B cell (primary cell): ENCODE measurements around the gene OR3A1. TPM values are rescaled to one million over a fixed set of nuclear protein-coding genes. Genes with fewer than 3 reads are reported as not detected.

ENCODE experiments used
- ATAC-seq: fragments of 200-7000 bp; cut with Tn5 transposase; one replicate; pipeline ENCODE4 v1.10.0; 2021; ENCODE audit warnings: low read depth, mild to moderate bottlenecking, moderate number of reproducible peaks, moderate library complexity
- CTCF ChIA-PET: fragments of 350-600 bp; sonication (Branson Sonifier 250); formaldehyde crosslinking; loops from one replicate; lab custom pipeline; 2021; ENCODE audit warnings: antibody characterized with exemption, inconsistent platforms; lab: Charles Lee
- POLR2A ChIA-PET: fragments of 350-600 bp; sonication (Branson Sonifier 250); formaldehyde crosslinking; loops from one replicate; lab custom pipeline; 2021; ENCODE audit warnings: antibody characterized with exemption; lab: Charles Lee
- DNase-seq: peaks from one replicate; pipeline ENCODE4 v3.0.0; 2013
- H2AFZ ChIP-seq: 2 replicates; pipeline ENCODE4 v1.6.1; 2012; ENCODE audit warnings: mild to moderate bottlenecking, low read depth, low read length; ENCODE audit not compliant: insufficient read depth, poor library complexity, severe bottlenecking
- H3K27ac ChIP-seq, 2 donors: 1 replicate in 1 of 2; 2 replicates in 1 of 2; pipeline ENCODE4 v1.5.1; 2012 to 2013; ENCODE audit warnings: low read length in 2 of 2, mild to moderate bottlenecking in 2 of 2, moderate library complexity in 1 of 2
- H3K27me3 ChIP-seq, 4 experiments: fragments of 200-600 bp in 1 of 4; sonication (generic) in 1 of 4; replicated peaks in 1 of 4; 1 replicate in 2 of 4; 2 replicates in 2 of 4; pipeline versions ENCODE4 v1.6.1 to v1.7.0; 2013 to 2016; ENCODE audit warnings: low read length in 3 of 4, mild to moderate bottlenecking in 2 of 4, mixed read lengths in 1 of 4, moderate library complexity in 1 of 4; ENCODE audit not compliant: insufficient read depth in 4 of 4, control insufficient read depth in 3 of 4; ENCODE audit errors: control extremely low read depth in 1 of 4
- H3K36me3 ChIP-seq, 2 experiments: replicated peaks in 1 of 2; 1 replicate in 1 of 2; 2 replicates in 1 of 2; pipeline versions ENCODE4 v1.6.1 to v1.7.1; 2013; ENCODE audit warnings: low read length in 1 of 2; ENCODE audit not compliant: insufficient read depth in 2 of 2, control insufficient read depth in 1 of 2; ENCODE audit errors: control extremely low read depth in 1 of 2, extremely low read depth in 1 of 2
- H3K4me1 ChIP-seq, 2 donors: fragments of 200-600 bp in 1 of 2; sonication (generic) in 1 of 2; 1 replicate in 1 of 2; 2 replicates in 1 of 2; pipeline versions ENCODE4 v1.5.1 to v1.6.1; 2013 to 2017; ENCODE audit warnings: low read length in 2 of 2; ENCODE audit not compliant: control insufficient read depth in 2 of 2, insufficient read depth in 2 of 2
- H3K4me2 ChIP-seq: replicated peaks from 2 replicates; pipeline ENCODE3; 2012; ENCODE audit warnings: mild to moderate bottlenecking, low read depth, low read length; ENCODE audit not compliant: poor library complexity, severe bottlenecking
- H3K4me3 ChIP-seq, 5 experiments: fragments of 200-600 bp in 1 of 5; sonication (generic) in 1 of 5; 1 replicate in 3 of 5; 2 replicates in 2 of 5; pipeline versions ENCODE4 v1.5.1 to v1.7.0; 2011 to 2016; ENCODE audit warnings: low read length in 4 of 5, mild to moderate bottlenecking in 4 of 5, low read depth in 2 of 5, control low read depth in 1 of 5, moderate library complexity in 1 of 5; ENCODE audit not compliant: insufficient read depth in 1 of 5; ENCODE audit errors: control extremely low read depth in 1 of 5, extremely low read depth in 1 of 5
- H3K79me2 ChIP-seq: fragments of 200-600 bp; sonication (generic); one replicate; pipeline ENCODE4 v1.6.0; 2016; ENCODE audit warnings: low read length; ENCODE audit not compliant: control insufficient read depth, insufficient read depth
- H3K9ac ChIP-seq: fragments of 200-600 bp; sonication (generic); 2 replicates; pipeline ENCODE4 v1.6.1; 2017; ENCODE audit warnings: mild to moderate bottlenecking, low read length, moderate library complexity
- H3K9me3 ChIP-seq, 3 donors: one replicate each; pipeline versions ENCODE4 v1.6.1 to v1.7.1; 2013; ENCODE audit warnings: low read length in 2 of 3; ENCODE audit not compliant: control insufficient read depth in 2 of 3, insufficient read depth in 1 of 3; ENCODE audit errors: control extremely low read depth in 1 of 3
- H4K20me1 ChIP-seq: 2 replicates; pipeline ENCODE4 v1.6.0; 2012; ENCODE audit warnings: mild to moderate bottlenecking, low read length; ENCODE audit not compliant: insufficient read depth, control insufficient read depth, poor library complexity, severe bottlenecking
- H3K27ac Mint-ChIP-seq: one replicate; pipeline ENCODE4 v1.8.0; 2021; ENCODE audit warnings: mixed read lengths
- H3K27me3 Mint-ChIP-seq: one replicate; pipeline ENCODE4 v1.8.0; 2021; ENCODE audit warnings: mixed read lengths
- H3K4me1 Mint-ChIP-seq: one replicate; pipeline ENCODE4 v1.8.0; 2021; ENCODE audit warnings: mixed read lengths
- H3K4me3 Mint-ChIP-seq: one replicate; pipeline ENCODE4 v1.8.0; 2021; ENCODE audit warnings: mixed read lengths
- H3K9me3 Mint-ChIP-seq: one replicate; pipeline ENCODE4 v1.8.0; 2022; ENCODE audit warnings: mixed read lengths; ENCODE audit not compliant: insufficient read depth
- EZH2 ChIP-seq: IDR thresholded peaks from 2 replicates; pipeline ENCODE4 v1.6.1; 2012; ENCODE audit warnings: borderline replicate concordance, low read depth, mild to moderate bottlenecking, moderate library complexity, low read length; ENCODE audit not compliant: insufficient read depth, poor library complexity, severe bottlenecking
- WGBS: methylation state at CpG from one replicate; pipeline ENCODE4 v1.1.5; 2013; ENCODE audit warnings: missing lambda C conversion rate; ENCODE audit not compliant: insufficient coverage; 5-methylcytosine and 5-hydroxymethylcytosine counted together
- intact Hi-C: fragments of 100-400 bp; cut with micrococcal nuclease; formaldehyde crosslinking; loops from one replicate; pipeline ENCODE4 v1.10.0; 2022
- polyA plus RNA-seq: library from polyadenylated mRNA; depleted of rRNA; stranded (reverse); fragments of >200 nt; gene quantifications from 2 replicates; pipeline ENCODE4 v1.2.3, GENCODE V29; 2012
- total RNA-seq, 2 donors: library from RNA; stranded (reverse); fragments of 120-200 nt in 1 of 2; gene quantifications; 1 replicate in 1 of 2; 2 replicates in 1 of 2; pipeline versions ENCODE4 v1.2.3 to v1.2.4, GENCODE V29; 2013 to 2022
- TF ChIP-seq, protein P1 (sequence below): fragments of 200-600 bp; IDR thresholded peaks from one replicate; pipeline ENCODE4 v1.8.0; 2022; ENCODE audit warnings: antibody characterized with exemption, mild to moderate bottlenecking

OR3A1 gene
- total and polyA plus RNA-seq, 2 donors (not counting 1 experiment from before 2014, with no cell fraction given) = 0.42 to 0.73 TPM

DNA sequence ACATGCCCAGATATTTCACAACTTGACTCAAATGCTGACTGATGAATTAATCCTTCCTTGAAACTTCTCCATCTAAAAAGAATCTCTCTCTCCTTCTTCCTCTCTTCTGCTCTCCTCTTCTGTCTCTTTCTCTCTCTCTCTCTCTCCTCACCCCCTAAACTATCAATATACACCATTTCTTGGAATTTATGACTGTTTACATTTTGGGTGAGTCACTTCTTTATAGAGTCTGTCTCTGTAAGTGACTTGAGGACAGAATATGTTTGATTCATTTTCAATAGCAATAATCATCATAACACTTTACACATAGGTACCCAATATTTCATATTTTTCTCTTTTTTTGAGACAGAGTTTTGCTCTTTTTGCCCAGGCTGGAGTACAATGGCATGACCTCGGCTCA lies 15.3 kb downstream of the OR3A1 start:
- CTCF ChIA-PET = no interaction called here
- H3K27ac ChIP-seq = no peak overlapping the region

DNA sequence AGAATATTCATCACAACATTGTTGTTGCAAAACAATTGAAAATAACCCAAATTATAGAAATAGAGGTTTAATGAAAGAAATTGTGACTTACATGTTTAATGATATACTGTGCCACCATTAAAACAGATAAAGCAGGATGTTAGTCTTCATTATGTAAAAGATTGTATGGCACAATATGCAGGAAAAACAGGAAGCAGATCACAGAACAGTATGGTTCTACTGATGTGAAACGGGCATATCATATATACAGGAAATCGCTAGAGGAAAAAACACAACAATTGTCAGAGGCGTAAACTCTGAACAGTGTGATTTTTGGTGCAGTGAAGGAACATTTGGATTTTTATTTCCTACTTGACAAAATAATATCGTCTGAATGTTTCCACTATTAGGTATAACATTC lies 22.0 kb downstream of the OR3A1 start:
- Histone ChIP-seq H3K4me2 (no peak overlapping the region), H3K36me3 (no peaks in the 10 kb centered on the region), H2AFZ (no peak overlapping the region), H3K27ac (no peak overlapping the region), H3K9ac (no peak overlapping the region), H4K20me1 (no peaks in the 10 kb centered on the region), H3K9me3 (peaks cover 0 to 7% (median under 1%) of the 10 kb centered on the region in 3 donors), H3K27me3 (no peaks in the 10 kb centered on the region), H3K79me2 (no peaks in the 10 kb centered on the region), H3K4me1 (no peaks in the 10 kb centered on the region), H3K4me3 (no peak overlapping the region)
- peaks cover 4% of the 10 kb centered on the region for H3K27me3 Mint-ChIP-seq
- no peak overlapping the region for H3K27ac Mint-ChIP-seq
- WGBS = no CpG with 5 or more reads among the region's 4 CpGs
- H3K4me1 Mint-ChIP-seq = peaks cover 3% of the 10 kb centered on the region
- ChIA-PET CTCF (no interaction called here), POLR2A (no interaction called here)
- H3K9me3 Mint-ChIP-seq = peaks cover 5% of the 10 kb centered on the region
- no peak for DNase-seq
- ATAC-seq = no peak
- no peak overlapping the region for H3K4me3 Mint-ChIP-seq
- intact Hi-C loops = no loop called here
- TF ChIP-seq, protein P1, sequence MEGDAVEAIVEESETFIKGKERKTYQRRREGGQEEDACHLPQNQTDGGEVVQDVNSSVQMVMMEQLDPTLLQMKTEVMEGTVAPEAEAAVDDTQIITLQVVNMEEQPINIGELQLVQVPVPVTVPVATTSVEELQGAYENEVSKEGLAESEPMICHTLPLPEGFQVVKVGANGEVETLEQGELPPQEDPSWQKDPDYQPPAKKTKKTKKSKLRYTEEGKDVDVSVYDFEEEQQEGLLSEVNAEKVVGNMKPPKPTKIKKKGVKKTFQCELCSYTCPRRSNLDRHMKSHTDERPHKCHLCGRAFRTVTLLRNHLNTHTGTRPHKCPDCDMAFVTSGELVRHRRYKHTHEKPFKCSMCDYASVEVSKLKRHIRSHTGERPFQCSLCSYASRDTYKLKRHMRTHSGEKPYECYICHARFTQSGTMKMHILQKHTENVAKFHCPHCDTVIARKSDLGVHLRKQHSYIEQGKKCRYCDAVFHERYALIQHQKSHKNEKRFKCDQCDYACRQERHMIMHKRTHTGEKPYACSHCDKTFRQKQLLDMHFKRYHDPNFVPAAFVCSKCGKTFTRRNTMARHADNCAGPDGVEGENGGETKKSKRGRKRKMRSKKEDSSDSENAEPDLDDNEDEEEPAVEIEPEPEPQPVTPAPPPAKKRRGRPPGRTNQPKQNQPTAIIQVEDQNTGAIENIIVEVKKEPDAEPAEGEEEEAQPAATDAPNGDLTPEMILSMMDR = no peak
- no peak for TF ChIP-seq EZH2

More for the DNA sequence above, 15.3 kb downstream of the OR3A1 start:
- no peak for TF ChIP-seq EZH2
- TF ChIP-seq, protein P1 = no peak
- H3K79me2 ChIP-seq = no peaks in the 10 kb centered on the region
- no peaks in the 10 kb centered on the region for H3K9me3 Mint-ChIP-seq
- no peak overlapping the region for H3K27ac Mint-ChIP-seq
- peaks cover 13% of the 10 kb centered on the region for H3K27me3 Mint-ChIP-seq
- DNase-seq (no peak), ATAC-seq (no peak)
- no peaks in the 10 kb centered on the region for H4K20me1 ChIP-seq
- H3K4me1 ChIP-seq = no peaks in the 10 kb centered on the region
- POLR2A ChIA-PET = no interaction called here
- no peak overlapping the region for H3K4me2 ChIP-seq
- no peak overlapping the region for H3K9ac ChIP-seq
- intact Hi-C loops = no loop called here
- H3K9me3 ChIP-seq = peaks cover 0 to 2% (median 0%) of the 10 kb centered on the region in 3 donors
- no peak overlapping the region for H2AFZ ChIP-seq
- no peaks in the 10 kb centered on the region for H3K27me3 ChIP-seq
- H3K4me3 Mint-ChIP-seq = no peak overlapping the region
- no peak overlapping the region for H3K4me3 ChIP-seq
- WGBS = no CpG with 5 or more reads among the region's 1 CpG
- H3K36me3 ChIP-seq = no peaks in the 10 kb centered on the region
- H3K4me1 Mint-ChIP-seq = no peaks in the 10 kb centered on the region
